GM12865 (cell line): ENCODE data around the gene OGFOD1.

Source experiments
- DNase-seq: peaks from one replicate; pipeline ENCODE4 v3.0.0; 2010; ENCODE audit warnings: low read depth
- H3K4me3 ChIP-seq: 2 replicates; pipeline ENCODE4 v1.5.1; 2011; ENCODE audit warnings: mild to moderate bottlenecking, low read depth, low read length, control low read depth
- TF ChIP-seq, protein P1 (sequence below): IDR thresholded peaks from 2 replicates; pipeline ENCODE4 v1.5.1; 2011; ENCODE audit warnings: low read length, control low read depth, low read depth, inconsistent platforms; ENCODE audit not compliant: insufficient read depth; ENCODE audit errors: missing control alignments

Gene OGFOD1

DNA sequence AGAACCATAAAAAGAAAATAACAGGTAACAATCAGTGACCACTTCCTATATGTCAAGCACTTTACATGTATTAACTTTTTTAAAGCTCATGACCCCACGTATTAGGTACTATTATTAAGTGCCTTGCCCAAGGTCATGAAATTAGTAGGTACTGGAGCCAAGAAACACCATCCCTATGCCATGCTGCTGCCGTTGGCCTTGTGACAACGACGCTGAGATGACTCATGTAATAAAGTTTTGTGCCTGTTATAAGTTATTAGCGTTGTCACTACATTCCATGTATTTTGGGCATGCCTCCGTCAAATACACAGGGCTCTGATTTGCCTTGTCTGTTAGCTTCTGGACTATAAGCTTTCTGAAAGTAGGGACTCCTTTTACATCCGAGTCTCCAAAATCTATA lies 67.1 kb downstream of the OGFOD1 start:
- H3K4me3 ChIP-seq: no peak overlapping the region
- DNase-seq: no peak
- TF ChIP-seq, protein P1, sequence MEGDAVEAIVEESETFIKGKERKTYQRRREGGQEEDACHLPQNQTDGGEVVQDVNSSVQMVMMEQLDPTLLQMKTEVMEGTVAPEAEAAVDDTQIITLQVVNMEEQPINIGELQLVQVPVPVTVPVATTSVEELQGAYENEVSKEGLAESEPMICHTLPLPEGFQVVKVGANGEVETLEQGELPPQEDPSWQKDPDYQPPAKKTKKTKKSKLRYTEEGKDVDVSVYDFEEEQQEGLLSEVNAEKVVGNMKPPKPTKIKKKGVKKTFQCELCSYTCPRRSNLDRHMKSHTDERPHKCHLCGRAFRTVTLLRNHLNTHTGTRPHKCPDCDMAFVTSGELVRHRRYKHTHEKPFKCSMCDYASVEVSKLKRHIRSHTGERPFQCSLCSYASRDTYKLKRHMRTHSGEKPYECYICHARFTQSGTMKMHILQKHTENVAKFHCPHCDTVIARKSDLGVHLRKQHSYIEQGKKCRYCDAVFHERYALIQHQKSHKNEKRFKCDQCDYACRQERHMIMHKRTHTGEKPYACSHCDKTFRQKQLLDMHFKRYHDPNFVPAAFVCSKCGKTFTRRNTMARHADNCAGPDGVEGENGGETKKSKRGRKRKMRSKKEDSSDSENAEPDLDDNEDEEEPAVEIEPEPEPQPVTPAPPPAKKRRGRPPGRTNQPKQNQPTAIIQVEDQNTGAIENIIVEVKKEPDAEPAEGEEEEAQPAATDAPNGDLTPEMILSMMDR: no peak

DNA sequence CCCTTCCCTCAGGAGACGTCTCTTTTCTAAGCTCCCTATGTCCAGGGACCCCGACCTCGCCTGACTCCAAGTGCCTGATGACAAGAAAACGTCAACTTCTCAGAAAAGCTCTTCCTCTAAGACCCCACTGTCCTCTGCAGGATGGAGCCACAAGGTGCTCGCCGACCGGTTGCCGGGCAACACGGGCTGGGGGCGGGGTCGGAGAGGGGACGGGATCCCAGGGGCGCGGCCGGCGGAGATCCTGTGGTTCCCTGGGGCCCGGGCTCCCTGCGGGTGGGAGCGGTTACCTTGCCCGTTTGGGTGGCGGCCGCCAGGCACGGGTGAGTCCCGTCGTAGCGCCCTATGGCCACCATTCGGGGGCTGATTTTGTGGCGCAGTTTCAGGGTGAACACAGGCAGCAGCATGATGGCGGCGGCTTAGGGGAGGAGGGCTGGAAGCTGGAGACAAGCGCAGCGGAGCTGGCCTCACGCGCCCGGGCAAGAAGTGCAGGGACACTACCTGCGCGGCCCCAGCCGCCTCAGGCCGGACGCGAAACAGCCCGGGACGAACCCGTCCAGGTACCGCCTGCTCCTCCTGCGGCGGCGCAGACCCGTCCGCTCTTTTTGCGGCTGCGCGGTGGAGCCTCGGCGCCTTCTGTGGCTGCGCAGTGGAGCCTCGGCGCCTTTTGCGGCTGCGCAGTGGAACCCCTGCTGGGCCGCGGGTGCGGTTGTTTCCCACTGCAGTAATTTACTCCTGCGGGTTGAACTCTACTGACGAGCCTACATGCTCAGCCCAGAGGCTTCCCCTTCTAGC lies 68.3 kb downstream of the OGFOD1 start, which contains the start of gene BBS2:
Gene BBS2 (minus strand): TSS at position 566 of the 792 bp plus-strand sequence. CDS start 162 bp downstream, at position 404.
- peak; percentile 92 for DNase-seq
- TF ChIP-seq, protein P1: no peak
- H3K4me3 ChIP-seq: peak within 1 kb of the TSS; percentile 83

DNA sequence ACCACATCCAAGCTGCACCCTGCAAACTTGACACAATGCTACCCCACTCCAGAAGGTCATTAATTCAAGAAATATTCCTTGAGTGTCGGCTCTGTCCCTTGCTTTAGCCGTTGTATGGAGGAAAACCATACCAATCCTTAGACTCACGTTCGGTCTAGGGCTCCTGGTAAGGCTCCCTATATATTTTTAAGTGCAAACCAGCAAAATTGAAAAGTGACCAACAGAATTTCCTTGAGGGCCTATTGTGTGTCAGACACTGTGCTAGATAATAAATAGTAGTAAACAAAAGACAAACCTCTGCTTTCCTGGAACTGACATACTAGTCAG lies 68.9 kb downstream of the OGFOD1 start:
- H3K4me3 ChIP-seq: peak overlapping the region; percentile 83
- DNase-seq: no peak
- TF ChIP-seq, protein P1: no peak

DNA sequence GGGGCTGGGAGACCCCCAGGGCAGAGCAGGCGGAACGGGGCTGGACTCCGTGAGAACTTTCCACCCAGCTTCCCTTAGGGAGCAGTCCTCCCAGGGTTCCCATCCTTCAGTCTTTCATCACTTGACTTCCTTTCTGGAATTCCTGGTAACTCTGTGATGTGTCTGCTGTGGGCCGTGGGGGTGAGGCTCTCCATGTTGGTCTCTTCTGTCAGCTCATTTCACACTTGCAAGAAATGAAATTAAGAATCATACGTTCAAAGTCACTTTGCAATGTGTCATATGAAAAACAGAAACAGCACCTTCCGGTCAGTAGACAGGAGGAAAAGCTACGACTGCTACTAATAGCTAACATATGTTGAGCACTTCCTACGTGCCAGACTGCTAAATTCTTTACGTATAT lies 73.9 kb downstream of the OGFOD1 start:
- no peak overlapping the region for H3K4me3 ChIP-seq
- DNase-seq: no peak
- TF ChIP-seq, protein P1: no peak
